Natural killer cell (primary cell): ENCODE data around the gene AP1G2. TPM values are rescaled to one million over a fixed set of nuclear protein-coding genes. Genes with fewer than 3 reads are reported as not detected.

Experiments
- ATAC-seq, 3 donors: fragments of 150-1000 bp in 2 of 3; fragments of 200-7000 bp in 1 of 3; cut with Tn5 transposase; 1 replicate in 1 of 3; 2 replicates in 2 of 3; pipeline ENCODE4 v1.10.0; 2021; ENCODE audit warnings: mild to moderate bottlenecking in 2 of 3, moderate library complexity in 2 of 3
- DNase-seq, 2 donors: peaks; one replicate each; pipeline versions ENCODE4 v3.0.0 to v3.0.0-alpha.2; 2013 to 2021; ENCODE audit warnings: mixed read lengths in 1 of 2
- H3K27ac ChIP-seq: one replicate; pipeline ENCODE4 v1.5.1; 2013; ENCODE audit warnings: mild to moderate bottlenecking, low read length
- H3K27me3 ChIP-seq: one replicate; pipeline ENCODE4 v1.6.1; 2013; ENCODE audit warnings: low read length; ENCODE audit not compliant: control insufficient read depth, insufficient read depth
- H3K36me3 ChIP-seq: one replicate; pipeline ENCODE4 v1.6.1; 2013; ENCODE audit warnings: low read length; ENCODE audit not compliant: control insufficient read depth, insufficient read depth
- H3K4me1 ChIP-seq: one replicate; pipeline ENCODE4 v1.6.1; 2013; ENCODE audit warnings: low read length; ENCODE audit not compliant: control insufficient read depth, insufficient read depth
- H3K4me3 ChIP-seq: one replicate; pipeline ENCODE4 v1.5.1; 2013; ENCODE audit warnings: low read length
- H3K9me3 ChIP-seq: one replicate; pipeline ENCODE4 v1.6.1; 2013; ENCODE audit warnings: low read length; ENCODE audit not compliant: control insufficient read depth, insufficient read depth
- H3K27ac Mint-ChIP-seq, 2 donors: one replicate each; pipeline ENCODE4 v1.8.0; 2022; ENCODE audit warnings: mild to moderate bottlenecking in 2 of 2, mixed read lengths in 2 of 2, moderate library complexity in 1 of 2
- H3K27me3 Mint-ChIP-seq, 2 donors: one replicate each; pipeline ENCODE4 v1.8.0; 2022; ENCODE audit warnings: low read depth in 2 of 2, mixed read lengths in 2 of 2
- H3K36me3 Mint-ChIP-seq: one replicate; pipeline ENCODE4 v1.8.0; 2022; ENCODE audit warnings: mixed read lengths
- H3K4me1 Mint-ChIP-seq, 2 donors: one replicate each; pipeline ENCODE4 v1.8.0; 2022; ENCODE audit warnings: mixed read lengths in 2 of 2
- H3K4me3 Mint-ChIP-seq: one replicate; pipeline ENCODE4 v1.8.0; 2022; ENCODE audit warnings: mild to moderate bottlenecking, moderate library complexity, mixed read lengths
- H3K9me3 Mint-ChIP-seq, 2 donors: one replicate each; pipeline ENCODE4 v1.8.0; 2022; ENCODE audit warnings: mixed read lengths in 2 of 2
- CTCF ChIP-seq: fragments of 200-600 bp; IDR thresholded peaks from one replicate; pipeline ENCODE4 v1.8.0; 2022; ENCODE audit warnings: antibody characterized with exemption
- WGBS: methylation state at CpG from one replicate; pipeline ENCODE4 v1.1.7; 2013; ENCODE audit warnings: missing lambda C conversion rate; ENCODE audit not compliant: insufficient coverage; 5-methylcytosine and 5-hydroxymethylcytosine counted together
- intact Hi-C: fragments of 100-400 bp; cut with micrococcal nuclease; formaldehyde crosslinking; loops from one replicate; pipeline ENCODE4 v1.14.2; 2022
- total RNA-seq, 4 donors: library from RNA; stranded (reverse); fragments of 120-200 nt in 1 of 4; gene quantifications; one replicate each; pipeline versions ENCODE4 v1.2.3 to v1.2.4, GENCODE V29; 2013 to 2022

The AP1G2 gene
- total RNA-seq, 3 donors from 2014 or later (not counting 1 experiment from before 2014, with no cell fraction given): 219 to 296 (median 259) TPM

- H3K27ac Mint-ChIP-seq: no peak overlapping the region
- no peak for DNase-seq
- ATAC-seq: no peak
These were observed 45.6 kb downstream of the AP1G2 start for GRCh38 chr14:23521785-23522640.

DNA sequence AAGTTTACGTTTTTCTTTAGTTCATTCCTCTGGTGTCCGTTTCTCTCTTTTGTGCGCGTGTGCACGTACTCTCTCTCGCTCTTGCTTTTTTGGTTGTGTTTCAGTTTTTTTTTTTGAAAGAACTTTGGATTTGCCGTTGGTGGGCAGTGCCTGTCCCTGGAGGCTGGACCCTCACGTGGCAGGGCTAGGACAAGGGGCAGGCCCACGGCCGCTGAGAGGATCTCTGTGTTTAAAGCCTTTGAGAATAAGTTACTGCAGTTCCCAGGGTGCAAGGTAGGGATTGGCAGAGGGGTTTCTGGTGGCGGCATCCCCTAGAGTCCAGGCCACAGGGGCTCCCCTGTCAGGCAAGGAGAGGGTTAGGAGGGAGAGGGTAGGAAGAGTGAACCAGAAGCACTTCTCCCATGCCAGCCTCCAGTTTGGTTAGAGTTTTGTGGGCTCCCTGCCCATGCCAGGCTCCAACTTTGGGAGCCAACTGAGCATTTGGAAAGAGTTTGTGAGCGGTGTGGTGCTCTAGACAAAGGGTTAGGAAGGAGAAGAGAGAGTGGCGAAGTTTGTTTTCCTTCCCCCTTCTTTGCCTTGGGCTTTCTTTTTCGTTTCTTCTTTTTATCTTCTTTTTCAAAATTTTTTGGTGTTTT lies 46.6 kb downstream of the AP1G2 start:
- no peak for TF ChIP-seq CTCF
- DNase-seq (no peak), ATAC-seq (no peak)
- intact Hi-C loops: no loop called here
- no peaks in the 10 kb centered on the region for H3K9me3 ChIP-seq
- Mint-ChIP-seq H3K4me1 (no peaks in the 10 kb centered on the region), H3K27ac (no peak overlapping the region), H3K36me3 (no peaks in the 10 kb centered on the region), H3K27me3 (no peaks in the 10 kb centered on the region), H3K4me3 (no peak overlapping the region), H3K9me3 (no peaks in the 10 kb centered on the region)
- no peaks in the 10 kb centered on the region for H3K4me1 ChIP-seq
- no peaks in the 10 kb centered on the region for H3K27me3 ChIP-seq
- no peak overlapping the region for H3K27ac ChIP-seq
- no peak overlapping the region for H3K4me3 ChIP-seq
- no peaks in the 10 kb centered on the region for H3K36me3 ChIP-seq
- 88% methylated on average over 14 of the region's 14 CpGs for WGBS

More at GRCh38 chr14:23521785-23522640, 45.6 kb downstream of the AP1G2 start:
- 66% methylated on average over 20 of the region's 20 CpGs for WGBS
- Mint-ChIP-seq H3K4me1 (no peaks in the 10 kb centered on the region), H3K9me3 (no peaks in the 10 kb centered on the region), H3K4me3 (no peak overlapping the region), H3K27me3 (no peaks in the 10 kb centered on the region), H3K36me3 (no peaks in the 10 kb centered on the region)
- no peaks in the 10 kb centered on the region for H3K27me3 ChIP-seq
- TF ChIP-seq CTCF: no peak
- no peaks in the 10 kb centered on the region for H3K9me3 ChIP-seq
- no peaks in the 10 kb centered on the region for H3K36me3 ChIP-seq
- intact Hi-C loops: no loop called here
- H3K4me1 ChIP-seq: no peaks in the 10 kb centered on the region
- no peak overlapping the region for H3K27ac ChIP-seq
- H3K4me3 ChIP-seq: no peak overlapping the region

- intact Hi-C loops: no loop called here
- Histone ChIP-seq H3K27ac (no peak overlapping the region), H3K36me3 (no peaks in the 10 kb centered on the region), H3K4me3 (no peak overlapping the region), H3K4me1 (no peaks in the 10 kb centered on the region), H3K9me3 (no peaks in the 10 kb centered on the region), H3K27me3 (no peaks in the 10 kb centered on the region)
- WGBS: 88% methylated on average over 4 of the region's 4 CpGs
- DNase-seq: no peak
- Mint-ChIP-seq H3K27ac (no peak overlapping the region), H3K36me3 (no peaks in the 10 kb centered on the region), H3K27me3 (no peaks in the 10 kb centered on the region), H3K4me1 (peaks cover 0 to 3% of the 10 kb centered on the region in 2 donors), H3K4me3 (no peak overlapping the region), H3K9me3 (no peaks in the 10 kb centered on the region)
- TF ChIP-seq CTCF: no peak
- no peak for ATAC-seq
These were observed 48.9 kb downstream of the AP1G2 start for GRCh38 chr14:23518709-23519108.
